ENCODE measurements around the gene BICRAL. TPM values are rescaled to one million over a fixed set of nuclear protein-coding genes. Genes with fewer than 3 reads are reported as not detected.

Gene BICRAL
- total RNA-seq, 3 donors from 2014 or later (not counting 1 experiment from before 2014, with no cell fraction given): 31.1 to 43.4 (median 37.1) TPM

DNA sequence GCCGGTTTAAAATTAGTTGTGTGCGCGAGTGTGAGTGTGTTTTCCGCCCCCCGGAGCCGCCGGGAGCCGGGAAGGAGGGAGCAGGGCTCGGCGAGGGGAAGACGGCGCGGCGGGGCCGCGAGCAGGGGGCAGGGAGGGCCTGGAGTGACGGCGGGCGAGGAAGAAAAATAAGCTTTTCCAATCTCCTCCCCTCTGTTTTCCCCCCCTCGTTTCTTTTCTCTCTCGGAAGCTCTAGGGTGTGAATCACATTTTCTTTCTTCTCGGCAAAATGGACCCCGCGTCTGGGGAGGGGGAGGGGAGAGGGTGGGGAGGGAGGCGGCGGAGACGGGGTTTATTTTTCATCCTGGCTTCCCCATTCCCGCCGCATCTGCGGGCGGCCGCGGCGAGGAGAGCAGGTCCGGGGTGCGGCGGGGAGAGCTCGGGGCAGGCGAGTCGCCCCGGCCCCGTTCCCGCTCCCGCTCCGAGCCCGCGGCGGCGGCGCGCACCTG, 881 bp downstream of the BICRAL start:
- DNase-seq (peak; percentile 64 to 89), ATAC-seq (peak; percentile 51 to 69 (median 60))
- Histone ChIP-seq H3K27me3 (ENCODE audit: control insufficient read depth, insufficient read depth, low read length) (no peaks in the 10 kb centered on the region), H3K36me3 (ENCODE audit: control insufficient read depth, insufficient read depth, low read length) (no peaks in the 10 kb centered on the region), H3K4me3 (ENCODE audit: low read length) (peak overlapping the region; percentile 89), H3K4me1 (ENCODE audit: control insufficient read depth, insufficient read depth, low read length) (peaks cover 22% of the 10 kb centered on the region), H3K27ac (ENCODE audit: low read length) (peak overlapping the region; percentile 100), H3K9me3 (ENCODE audit: control insufficient read depth, insufficient read depth, low read length) (no peaks in the 10 kb centered on the region)
- WGBS (ENCODE audit: insufficient coverage): under 1% methylated on average over 47 of the region's 51 CpGs
- intact Hi-C loops (cut with micrococcal nuclease): loop anchor here (1.0 to 5.0 kb wide), 4 partner anchors 11 to 110 kb away; partner anchors contain the start of gene TBCC
- TF ChIP-seq, protein P1, sequence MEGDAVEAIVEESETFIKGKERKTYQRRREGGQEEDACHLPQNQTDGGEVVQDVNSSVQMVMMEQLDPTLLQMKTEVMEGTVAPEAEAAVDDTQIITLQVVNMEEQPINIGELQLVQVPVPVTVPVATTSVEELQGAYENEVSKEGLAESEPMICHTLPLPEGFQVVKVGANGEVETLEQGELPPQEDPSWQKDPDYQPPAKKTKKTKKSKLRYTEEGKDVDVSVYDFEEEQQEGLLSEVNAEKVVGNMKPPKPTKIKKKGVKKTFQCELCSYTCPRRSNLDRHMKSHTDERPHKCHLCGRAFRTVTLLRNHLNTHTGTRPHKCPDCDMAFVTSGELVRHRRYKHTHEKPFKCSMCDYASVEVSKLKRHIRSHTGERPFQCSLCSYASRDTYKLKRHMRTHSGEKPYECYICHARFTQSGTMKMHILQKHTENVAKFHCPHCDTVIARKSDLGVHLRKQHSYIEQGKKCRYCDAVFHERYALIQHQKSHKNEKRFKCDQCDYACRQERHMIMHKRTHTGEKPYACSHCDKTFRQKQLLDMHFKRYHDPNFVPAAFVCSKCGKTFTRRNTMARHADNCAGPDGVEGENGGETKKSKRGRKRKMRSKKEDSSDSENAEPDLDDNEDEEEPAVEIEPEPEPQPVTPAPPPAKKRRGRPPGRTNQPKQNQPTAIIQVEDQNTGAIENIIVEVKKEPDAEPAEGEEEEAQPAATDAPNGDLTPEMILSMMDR (IDR thresholded peaks at IDR 0.05): no peak
- H3K4me1 Mint-ChIP-seq: peaks cover 6 to 14% of the 10 kb centered on the region in 2 donors
- H3K9me3 Mint-ChIP-seq: no peaks in the 10 kb centered on the region
- peak overlapping the region; percentile 95 for H3K4me3 Mint-ChIP-seq
- no peaks in the 10 kb centered on the region for H3K36me3 Mint-ChIP-seq
- H3K27me3 Mint-ChIP-seq (ENCODE audit: low read depth in 2 of 2): no peaks in the 10 kb centered on the region
- no peak overlapping the region for H3K27ac Mint-ChIP-seq

GRCh38 chr6:42783177-42783875, 1.5 kb downstream of the BICRAL start:
- no peaks in the 10 kb centered on the region for H3K27me3 ChIP-seq (ENCODE audit: control insufficient read depth, insufficient read depth, low read length)
- under 1% methylated on average over 73 of the region's 79 CpGs for WGBS (ENCODE audit: insufficient coverage)
- Mint-ChIP-seq H3K4me1 (peaks cover 8 to 16% of the 10 kb centered on the region in 2 donors), H3K27ac (no peak overlapping the region), H3K27me3 (ENCODE audit: low read depth in 2 of 2) (no peaks in the 10 kb centered on the region), H3K4me3 (peak overlapping the region; percentile 97), H3K36me3 (no peaks in the 10 kb centered on the region), H3K9me3 (no peaks in the 10 kb centered on the region)
- H3K4me3 ChIP-seq (ENCODE audit: low read length): peak overlapping the region; percentile 89
- ATAC-seq (peak; percentile 64 to 77 (median 68)), DNase-seq (peak; percentile 79 to 93)
- H3K4me1 ChIP-seq (ENCODE audit: control insufficient read depth, insufficient read depth, low read length): peaks cover 24% of the 10 kb centered on the region
- H3K36me3 ChIP-seq (ENCODE audit: control insufficient read depth, insufficient read depth, low read length): no peaks in the 10 kb centered on the region
- TF ChIP-seq, protein P1 (IDR thresholded peaks at IDR 0.05): no peak
- intact Hi-C loops (cut with micrococcal nuclease): loop anchor here (1.0 to 5.0 kb wide), 3 partner anchors 37 to 109 kb away; partner anchors contain the start of gene TBCC
- no peaks in the 10 kb centered on the region for H3K9me3 ChIP-seq (ENCODE audit: control insufficient read depth, insufficient read depth, low read length)
- peak overlapping the region; percentile 100 for H3K27ac ChIP-seq (ENCODE audit: low read length)

DNA sequence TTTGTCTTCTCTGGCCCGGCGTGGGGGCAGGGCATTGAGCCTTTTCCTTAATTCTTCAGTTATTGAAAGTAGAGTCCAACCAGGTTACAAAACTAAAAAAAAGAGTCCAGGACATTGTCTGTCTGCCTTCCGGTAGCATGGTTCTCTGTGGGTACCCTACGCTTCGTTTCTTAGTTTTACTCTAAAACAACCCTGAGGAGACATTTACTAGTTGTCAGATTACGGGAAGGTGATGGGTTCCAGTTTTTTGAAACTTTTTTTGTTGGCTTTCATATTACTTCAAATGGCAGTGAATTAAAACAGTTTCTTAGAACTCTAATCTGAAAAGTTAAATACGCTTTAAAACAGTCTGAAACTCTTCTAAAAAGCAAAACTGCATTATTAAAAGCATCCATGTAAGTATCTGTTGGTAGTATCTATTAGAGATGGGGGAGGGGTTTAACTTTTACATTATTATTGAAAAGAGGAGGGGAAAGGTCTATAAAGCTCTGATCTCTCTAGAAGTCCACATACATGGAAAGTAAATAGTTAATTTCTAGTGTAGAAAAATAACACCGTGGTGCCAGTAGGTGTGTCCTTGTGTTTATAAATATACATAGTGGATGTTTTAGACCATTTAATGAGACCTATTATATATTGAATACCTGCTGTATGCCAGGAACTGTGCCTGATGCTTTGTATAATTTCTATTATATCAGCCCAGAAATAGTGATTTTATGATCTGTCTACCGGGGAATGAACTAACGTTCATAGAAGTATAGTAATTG, 2.2 kb downstream of the BICRAL start:
- Histone ChIP-seq H3K9me3 (ENCODE audit: control insufficient read depth, insufficient read depth, low read length) (no peaks in the 10 kb centered on the region), H3K27me3 (ENCODE audit: control insufficient read depth, insufficient read depth, low read length) (no peaks in the 10 kb centered on the region), H3K27ac (ENCODE audit: low read length) (peak overlapping the region; percentile 100), H3K36me3 (ENCODE audit: control insufficient read depth, insufficient read depth, low read length) (peaks cover 2% of the 10 kb centered on the region), H3K4me3 (ENCODE audit: low read length) (peak overlapping the region; percentile 89), H3K4me1 (ENCODE audit: control insufficient read depth, insufficient read depth, low read length) (peaks cover 29% of the 10 kb centered on the region)
- 0% methylated on average over 6 of the region's 10 CpGs for WGBS (ENCODE audit: insufficient coverage)
- Mint-ChIP-seq H3K27me3 (ENCODE audit: low read depth in 2 of 2) (no peaks in the 10 kb centered on the region), H3K4me3 (peak overlapping the region; percentile 97), H3K4me1 (peaks cover 15 to 23% of the 10 kb centered on the region in 2 donors), H3K27ac (no peak overlapping the region), H3K36me3 (no peaks in the 10 kb centered on the region), H3K9me3 (no peaks in the 10 kb centered on the region)
- intact Hi-C loops (cut with micrococcal nuclease): loop anchor here (1.0 to 5.0 kb wide), 5 partner anchors 9 to 108 kb away; partner anchors contain the start of genes RPL7L1 and TBCC
- DNase-seq: peak in 1 of 2 donors; percentile 51
- TF ChIP-seq, protein P1 (IDR thresholded peaks at IDR 0.05): no peak
- no peak for ATAC-seq

Measured in natural killer cell (primary cell).